ENCODE data around the gene LONRF3.

DNA sequence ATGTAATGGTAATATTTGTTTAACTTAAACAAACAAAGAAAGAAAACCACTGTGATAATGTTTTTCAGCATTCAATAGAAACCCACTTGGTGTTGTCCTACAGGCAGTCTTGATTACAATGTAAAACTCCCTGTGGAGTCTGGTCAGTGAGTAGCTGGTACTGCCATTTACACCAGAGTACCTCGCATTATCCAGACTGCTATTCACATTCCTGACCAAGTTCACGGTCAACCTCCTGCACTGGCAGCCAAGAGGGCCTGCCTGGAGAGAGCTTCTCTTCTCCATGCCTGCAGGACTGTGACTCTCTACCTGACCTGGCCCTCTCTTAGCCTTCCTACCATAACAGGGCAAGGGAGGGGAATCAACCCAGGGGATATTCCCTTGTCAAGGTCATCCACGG is 2.9 kb upstream of the LONRF3 start:
- TF ChIP-seq, protein P1, sequence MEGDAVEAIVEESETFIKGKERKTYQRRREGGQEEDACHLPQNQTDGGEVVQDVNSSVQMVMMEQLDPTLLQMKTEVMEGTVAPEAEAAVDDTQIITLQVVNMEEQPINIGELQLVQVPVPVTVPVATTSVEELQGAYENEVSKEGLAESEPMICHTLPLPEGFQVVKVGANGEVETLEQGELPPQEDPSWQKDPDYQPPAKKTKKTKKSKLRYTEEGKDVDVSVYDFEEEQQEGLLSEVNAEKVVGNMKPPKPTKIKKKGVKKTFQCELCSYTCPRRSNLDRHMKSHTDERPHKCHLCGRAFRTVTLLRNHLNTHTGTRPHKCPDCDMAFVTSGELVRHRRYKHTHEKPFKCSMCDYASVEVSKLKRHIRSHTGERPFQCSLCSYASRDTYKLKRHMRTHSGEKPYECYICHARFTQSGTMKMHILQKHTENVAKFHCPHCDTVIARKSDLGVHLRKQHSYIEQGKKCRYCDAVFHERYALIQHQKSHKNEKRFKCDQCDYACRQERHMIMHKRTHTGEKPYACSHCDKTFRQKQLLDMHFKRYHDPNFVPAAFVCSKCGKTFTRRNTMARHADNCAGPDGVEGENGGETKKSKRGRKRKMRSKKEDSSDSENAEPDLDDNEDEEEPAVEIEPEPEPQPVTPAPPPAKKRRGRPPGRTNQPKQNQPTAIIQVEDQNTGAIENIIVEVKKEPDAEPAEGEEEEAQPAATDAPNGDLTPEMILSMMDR (IDR thresholded peaks at IDR 0.05) = no peak
- no peak for TF ChIP-seq EP300 (IDR thresholded peaks at IDR 0.05)
